LNCaP clone FGC (cell line): ENCODE results near the gene LRRC47.

ENCODE experiments used
- DNase-seq: peaks from one replicate; pipeline ENCODE4 v3.0.0-alpha.2; 2011; ENCODE audit warnings: low read depth
- H3K4me3 ChIP-seq: 2 replicates; pipeline ENCODE4 v1.5.1; 2011; ENCODE audit warnings: mild to moderate bottlenecking, low read depth, low read length, control low read depth
- CTCF ChIP-seq: IDR thresholded peaks from 2 replicates; pipeline ENCODE4 v1.5.1; 2012; ENCODE audit warnings: mild to moderate bottlenecking; ENCODE audit not compliant: control insufficient read depth, insufficient read depth; ENCODE audit errors: extremely low read depth

Gene LRRC47

GRCh38 chr1:3730543-3731247 lies 65.6 kb downstream of the LRRC47 start:
- no peak overlapping the region for H3K4me3 ChIP-seq
- DNase-seq = no peak
- no peak for TF ChIP-seq CTCF

- H3K4me3 ChIP-seq = no peak overlapping the region
- TF ChIP-seq CTCF = no peak
- DNase-seq = no peak
These were observed 66.4 kb downstream of the LRRC47 start for GRCh38 chr1:3729594-3730542.
